ENCODE measurements around the gene KCNK1.
"Not testable (repeated sequence)": the region's sequence is repeated elsewhere in the genome, so short reads cannot be mapped to it uniquely, and the experiment has no call there.

KCNK1 gene

DNA sequence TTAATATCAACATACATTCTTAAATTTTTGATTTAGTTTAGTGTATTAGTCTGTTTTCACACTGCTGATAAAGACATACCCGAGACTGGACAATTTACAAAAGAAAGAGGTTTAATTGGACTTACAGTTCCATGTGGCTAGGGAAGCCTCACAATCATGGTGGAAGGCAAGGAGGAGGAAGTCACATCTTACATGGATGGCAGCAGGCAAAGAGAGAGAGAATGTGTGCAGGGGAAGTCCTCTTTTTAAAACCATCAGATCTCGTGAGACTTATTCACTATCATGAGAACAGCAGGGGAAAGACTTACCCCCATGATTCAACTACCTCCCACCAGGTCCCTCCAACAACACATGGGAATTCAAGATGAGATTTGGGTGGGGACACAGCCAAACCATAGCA, 56.5 kb downstream of the KCNK1 start:
- not testable (repeated sequence) for DNase-seq

DNA sequence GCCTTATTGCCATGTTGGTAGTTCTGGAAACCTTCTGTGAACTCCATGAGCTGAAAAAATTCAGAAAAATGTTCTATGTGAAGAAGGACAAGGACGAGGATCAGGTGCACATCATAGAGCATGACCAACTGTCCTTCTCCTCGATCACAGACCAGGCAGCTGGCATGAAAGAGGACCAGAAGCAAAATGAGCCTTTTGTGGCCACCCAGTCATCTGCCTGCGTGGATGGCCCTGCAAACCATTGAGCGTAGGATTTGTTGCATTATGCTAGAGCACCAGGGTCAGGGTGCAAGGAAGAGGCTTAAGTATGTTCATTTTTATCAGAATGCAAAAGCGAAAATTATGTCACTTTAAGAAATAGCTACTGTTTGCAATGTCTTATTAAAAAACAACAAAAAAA, 57.4 kb downstream of the KCNK1 start:
- no peak for DNase-seq

DNA sequence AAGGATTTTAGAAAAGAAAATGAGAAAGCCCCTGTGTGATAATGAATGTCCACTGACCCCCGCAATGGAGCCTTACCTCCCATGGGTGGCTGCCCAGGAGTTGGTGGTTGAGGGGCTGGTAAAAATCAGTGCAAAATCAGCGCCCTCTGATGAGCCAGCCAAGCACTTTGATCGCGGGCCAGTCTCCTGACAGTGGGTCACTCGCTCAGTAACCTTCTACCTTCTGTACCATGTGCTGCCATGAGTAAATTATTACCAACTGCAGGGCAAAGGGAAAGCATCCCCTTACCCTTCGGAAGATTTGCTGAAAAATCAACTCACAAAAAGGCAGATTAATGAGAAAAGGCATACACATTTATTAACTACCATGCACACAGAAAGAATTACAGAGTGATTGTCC, 58.8 kb downstream of the KCNK1 start:
- DNase-seq = no peak

DNA sequence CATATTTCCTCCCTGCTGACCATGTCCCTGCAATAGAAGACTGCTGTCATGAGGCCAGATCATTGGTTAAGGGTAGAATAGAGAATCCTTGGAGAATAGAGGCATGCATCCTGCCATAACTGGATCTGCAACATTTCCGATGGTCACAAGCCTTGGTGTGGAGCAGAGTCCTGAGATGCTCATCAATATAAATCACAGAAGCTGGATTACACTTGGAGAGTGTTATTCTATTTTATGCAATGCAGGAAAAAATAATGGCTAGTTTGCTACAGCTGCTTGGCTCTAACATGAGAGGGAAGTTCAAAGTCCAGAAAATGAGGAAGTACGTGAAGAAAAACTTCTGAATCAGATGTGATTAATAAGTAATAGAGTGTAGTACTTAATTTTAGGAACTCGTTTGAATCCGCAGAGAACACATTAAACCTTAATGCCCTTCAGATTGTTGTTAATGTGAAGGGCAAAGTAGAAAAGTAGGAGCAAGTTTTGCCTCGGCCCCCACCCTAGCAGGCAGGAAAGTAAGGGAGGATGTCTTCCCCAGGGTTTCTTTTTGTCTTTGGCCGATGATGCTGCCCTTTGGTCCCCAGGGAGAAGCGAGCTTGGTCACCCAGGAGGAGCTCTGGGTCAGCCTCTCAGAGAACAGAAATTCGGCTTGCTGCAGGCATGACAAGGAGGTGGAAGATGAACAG, 59.5 kb downstream of the KCNK1 start:
- no peak for DNase-seq

DNA sequence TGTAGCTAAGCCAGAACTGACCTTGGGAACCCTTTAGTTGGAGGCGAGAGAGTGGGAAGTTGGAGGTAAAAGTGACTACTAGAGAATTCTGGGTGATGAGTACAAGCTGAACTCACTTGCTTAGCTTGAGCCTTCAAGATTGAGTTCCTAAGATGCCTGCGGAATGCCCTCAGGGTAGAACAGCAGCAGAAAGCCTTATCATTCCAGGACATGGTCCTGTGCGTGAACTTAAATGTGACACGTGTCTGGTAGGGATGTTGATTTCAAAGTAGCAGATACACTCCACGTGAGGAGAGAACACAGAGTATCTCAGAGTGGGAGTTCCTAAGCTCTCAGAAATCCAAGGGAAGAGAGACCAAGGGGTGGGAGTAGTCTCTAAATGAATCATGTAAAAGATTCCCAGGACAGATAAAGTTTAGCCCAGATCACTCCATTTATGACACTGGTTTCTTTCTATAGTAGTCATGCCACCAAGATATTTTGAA, 60.1 kb downstream of the KCNK1 start:
- DNase-seq = no peak

DNA sequence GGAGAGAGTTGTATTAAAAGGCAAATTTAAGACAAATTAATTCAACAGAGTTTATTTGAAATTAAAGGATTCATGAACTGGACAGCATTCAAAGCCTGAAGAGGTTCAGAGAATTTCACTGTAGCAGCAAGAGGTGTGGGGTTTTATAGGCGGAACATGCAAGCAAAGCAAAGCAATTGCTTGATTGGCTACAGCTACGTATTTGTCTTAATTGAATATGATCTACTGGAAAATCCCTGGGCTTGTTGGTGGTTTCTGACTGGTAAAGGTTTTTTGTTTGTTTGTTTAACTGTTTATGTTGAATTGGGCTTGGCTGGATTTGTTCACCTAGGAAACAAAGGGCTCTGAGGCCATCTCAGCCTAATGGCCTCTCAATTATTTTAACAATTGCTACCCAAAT, 61.5 kb downstream of the KCNK1 start:
- no peak for DNase-seq

DNA sequence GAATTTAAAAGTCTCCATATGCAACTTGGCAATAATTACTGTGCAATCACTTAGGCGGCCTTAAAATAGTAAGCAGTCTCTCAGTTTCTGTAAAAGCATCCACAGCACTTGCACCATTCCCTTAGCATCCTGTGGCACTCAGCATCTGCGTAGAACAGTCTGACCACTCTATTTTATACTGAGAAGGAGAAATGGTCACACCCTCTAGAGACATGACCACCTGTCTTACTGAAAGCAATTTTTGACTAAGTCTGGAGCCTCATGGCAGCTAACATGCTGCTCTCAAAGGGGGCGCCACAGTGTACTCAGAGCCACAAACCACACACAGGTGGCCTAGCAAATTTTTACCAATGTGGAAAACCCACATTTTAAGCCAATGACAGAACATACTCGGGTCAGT, 62.0 kb downstream of the KCNK1 start:
- no peak for DNase-seq

DNA sequence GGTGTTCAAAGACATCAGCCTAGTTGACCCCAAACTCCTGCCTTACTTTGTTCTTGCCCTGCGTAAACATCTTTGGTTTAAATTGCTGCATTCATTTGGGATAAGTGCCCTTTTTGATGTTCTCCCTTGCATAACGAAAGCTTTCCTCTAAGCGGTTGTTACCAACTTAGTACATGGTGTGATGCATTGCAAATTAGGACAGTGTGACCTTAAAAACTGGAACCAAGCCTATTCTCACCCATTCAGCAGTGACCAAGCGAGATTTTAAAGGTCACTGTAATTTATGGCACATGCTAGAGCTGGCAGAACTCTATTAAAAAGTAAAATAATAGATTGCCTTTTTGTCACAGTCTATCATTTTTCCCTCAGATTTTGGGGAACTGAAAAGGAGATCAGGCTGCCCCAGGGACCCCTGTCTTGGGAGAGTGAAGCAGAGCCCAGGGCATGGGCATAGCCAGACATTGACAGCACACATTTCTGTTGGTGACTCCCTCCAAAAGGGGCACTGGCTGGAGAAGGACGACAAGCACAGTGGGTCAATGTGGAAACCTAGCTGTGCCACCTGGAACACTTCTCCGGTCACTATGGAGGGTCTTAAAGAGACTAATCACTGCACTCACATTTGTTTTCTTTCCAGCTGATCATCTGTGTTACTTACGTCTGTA, 63.9 kb downstream of the KCNK1 start:
- no peak for DNase-seq

DNA sequence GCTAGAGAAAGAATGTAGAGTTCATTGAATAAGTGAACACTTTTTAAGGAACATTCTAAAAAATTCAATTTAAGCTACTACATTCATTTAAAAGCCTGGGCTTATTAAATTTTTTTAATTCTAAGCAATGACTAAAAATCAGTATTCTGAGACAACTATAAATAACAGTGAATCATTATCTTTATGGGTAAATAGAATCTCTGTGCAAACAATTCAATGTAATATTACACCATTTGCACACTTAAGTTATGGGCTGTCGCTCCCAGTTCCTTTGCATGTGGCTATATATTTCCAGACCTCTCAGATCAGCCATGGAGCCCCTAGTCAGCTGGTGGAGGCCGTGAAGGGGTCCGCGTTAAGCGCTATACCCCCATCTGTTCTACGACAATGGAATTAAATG, 65.1 kb downstream of the KCNK1 start:
- DNase-seq = no peak

DNA sequence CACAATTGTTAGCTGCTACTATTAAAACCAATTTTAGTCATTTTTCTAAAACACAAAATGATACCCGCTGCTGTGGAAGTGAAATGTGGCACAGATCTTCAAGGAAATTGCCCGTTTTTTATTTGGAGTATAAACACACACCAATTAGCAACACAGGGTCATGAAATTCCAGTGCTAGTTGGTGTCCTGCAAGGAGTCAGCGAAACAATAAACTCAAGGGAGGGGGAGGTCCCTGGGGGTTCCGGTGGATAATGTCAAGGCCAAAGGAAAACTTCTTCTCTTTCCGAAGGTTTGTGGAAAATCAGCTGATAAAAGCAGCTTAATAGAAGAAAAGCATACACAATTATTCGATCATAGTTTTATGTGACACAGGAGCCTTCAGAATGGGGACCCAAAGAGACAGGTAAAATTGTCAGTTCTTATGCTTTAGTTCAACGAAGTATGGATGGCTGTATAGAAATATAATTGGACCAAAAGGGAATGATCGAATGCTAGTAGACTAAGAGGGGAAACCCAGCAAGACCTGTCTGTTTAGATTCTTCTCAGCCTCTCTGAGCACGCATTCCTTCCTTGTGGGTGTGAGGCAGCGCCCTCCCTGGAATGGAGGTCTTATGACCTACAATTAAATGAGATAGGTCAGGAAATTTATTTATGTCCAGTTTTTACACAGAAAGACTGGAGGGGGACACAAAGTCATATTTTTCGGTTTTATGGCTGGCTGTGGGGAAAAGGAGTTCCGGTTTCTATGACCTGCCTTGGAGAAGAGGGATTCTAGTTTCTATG, 65.9 kb downstream of the KCNK1 start:
- DNase-seq = no peak

DNA sequence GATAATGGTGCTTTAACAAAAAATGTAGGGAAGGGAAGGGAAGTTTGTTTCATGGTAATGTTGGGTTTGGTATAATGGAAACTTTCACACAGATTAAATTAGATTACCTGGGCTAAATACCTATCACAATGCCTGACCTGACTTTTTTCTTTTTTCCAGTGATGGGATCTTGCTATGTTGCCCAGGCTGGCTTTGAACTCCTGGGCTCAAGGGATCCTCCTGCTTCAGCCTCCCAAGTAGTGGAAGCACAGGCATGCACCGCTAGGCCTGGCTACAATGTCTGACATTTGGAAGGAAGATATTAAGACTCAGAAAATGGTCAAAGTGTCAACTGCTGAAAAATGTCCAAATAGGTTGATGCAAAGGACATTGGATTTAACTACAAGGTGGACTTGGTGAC, 67.4 kb downstream of the KCNK1 start:
- DNase-seq = no peak

DNA sequence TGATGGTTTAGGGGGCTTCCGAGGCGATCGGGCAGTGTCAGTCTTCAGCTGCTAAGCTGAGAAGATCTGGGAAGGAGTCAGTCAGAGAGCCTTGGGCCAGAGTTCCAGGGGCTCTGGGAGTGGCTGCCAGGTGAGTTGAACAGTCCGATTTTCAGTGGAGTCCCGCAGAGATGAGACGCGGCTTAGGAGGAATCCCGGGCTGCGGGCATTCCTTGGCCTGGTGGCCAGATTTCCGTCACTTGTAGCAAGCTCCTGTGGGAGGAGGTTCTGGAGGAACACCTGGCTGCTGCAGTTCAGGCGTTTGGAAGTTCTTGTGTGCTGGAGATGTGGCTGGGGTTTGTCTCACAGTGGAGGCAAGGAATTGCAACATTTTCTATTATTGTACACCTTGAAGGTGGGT, 72.7 kb downstream of the KCNK1 start:
- not testable (repeated sequence) for DNase-seq

DNA sequence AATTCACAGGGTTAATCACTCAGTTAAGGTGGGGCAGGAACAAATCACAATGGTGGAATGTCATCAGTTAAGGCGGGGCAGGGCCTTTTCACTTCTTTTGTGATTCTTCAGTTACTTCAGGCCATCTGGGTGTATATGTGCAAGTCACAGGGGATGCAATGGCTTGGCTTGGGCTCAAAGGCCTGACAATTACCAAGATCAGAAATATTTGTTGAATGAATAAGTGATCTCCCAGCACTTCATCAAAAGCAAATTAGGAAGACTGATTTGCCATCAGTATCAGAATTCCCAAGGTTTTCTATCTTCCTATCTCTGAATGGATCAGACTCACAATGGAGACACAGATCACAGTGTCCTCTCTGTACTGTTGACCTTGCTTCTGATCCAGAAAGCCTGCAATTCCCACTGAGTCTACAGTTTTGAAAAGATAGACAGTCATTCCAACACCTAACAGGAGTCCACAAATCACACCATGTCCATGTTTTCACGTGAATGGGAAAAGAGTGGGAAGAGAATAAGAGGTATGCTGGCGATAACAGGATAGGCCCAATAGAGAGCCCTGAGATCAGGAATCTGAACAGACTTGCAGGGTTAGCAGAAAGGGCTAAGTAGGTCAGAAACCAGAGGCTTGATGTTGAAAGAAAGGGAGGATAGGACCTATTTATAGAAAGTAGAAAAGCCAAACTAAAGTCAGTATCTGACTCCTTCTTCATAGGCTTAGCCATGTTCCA, 75.3 kb downstream of the KCNK1 start:
- no peak for DNase-seq

DNA sequence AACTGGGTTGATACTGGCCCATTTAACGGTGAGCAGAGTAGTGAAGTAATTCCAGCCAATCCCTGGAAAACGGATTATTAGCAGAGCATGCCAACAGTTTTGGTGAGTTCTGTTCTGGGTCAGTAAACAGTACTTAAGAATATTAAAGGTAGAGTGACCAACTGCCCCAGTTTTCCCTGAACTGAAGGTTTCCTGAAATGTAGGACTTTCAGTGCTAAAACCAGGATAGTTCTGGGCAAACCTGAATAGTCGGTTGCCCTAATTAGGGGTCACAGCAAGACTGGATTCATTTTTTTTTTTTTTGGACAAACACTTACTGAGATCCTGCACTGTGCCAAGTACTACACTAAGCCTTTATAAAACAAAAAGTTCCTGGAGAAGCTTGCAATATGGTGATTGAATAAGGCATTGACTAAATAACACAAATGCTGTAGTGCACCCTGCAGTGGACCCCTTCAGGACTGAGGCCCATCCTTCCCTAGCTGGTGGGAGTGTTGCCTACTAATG, 75.9 kb downstream of the KCNK1 start:
- DNase-seq = no peak

DNA sequence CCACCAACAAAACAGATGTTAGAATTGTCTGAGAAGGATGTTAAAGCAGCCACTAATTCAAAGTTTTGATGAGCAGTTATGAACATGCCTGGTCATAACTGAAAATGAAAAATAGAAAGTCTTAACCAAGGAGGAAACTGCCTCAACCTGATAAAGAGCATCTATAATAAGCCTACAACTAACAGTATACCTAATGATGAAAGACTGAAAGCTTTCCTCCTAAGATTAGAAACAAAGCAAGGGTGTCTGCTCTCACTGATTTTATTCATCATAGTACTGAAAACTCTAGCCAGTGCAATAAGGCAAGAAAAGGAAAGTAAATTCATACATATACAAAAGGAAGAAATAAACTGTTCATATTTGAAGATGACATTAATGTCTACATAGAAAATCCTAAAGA, 82.0 kb downstream of the KCNK1 start:
- no peak for DNase-seq

DNA sequence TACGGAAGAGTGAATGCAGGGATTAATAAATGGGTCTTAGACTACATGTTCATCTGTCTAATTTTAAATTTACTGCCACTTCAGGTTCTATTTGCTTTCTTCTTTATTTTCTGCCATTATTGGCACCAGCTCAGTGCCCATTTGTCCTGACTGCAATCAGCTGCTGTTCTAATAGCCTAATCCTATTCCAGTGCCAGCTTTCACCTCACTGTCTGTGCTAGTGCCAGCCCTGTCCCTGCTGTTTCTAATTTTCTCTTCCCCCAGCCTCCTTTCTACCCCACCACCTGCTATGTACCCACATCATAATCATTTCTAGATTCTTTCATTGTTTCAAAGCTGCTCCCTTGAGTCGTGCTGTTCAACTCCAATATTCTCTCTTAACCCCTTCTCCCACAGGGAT, 86.4 kb downstream of the KCNK1 start:
- DNase-seq = no peak

DNA sequence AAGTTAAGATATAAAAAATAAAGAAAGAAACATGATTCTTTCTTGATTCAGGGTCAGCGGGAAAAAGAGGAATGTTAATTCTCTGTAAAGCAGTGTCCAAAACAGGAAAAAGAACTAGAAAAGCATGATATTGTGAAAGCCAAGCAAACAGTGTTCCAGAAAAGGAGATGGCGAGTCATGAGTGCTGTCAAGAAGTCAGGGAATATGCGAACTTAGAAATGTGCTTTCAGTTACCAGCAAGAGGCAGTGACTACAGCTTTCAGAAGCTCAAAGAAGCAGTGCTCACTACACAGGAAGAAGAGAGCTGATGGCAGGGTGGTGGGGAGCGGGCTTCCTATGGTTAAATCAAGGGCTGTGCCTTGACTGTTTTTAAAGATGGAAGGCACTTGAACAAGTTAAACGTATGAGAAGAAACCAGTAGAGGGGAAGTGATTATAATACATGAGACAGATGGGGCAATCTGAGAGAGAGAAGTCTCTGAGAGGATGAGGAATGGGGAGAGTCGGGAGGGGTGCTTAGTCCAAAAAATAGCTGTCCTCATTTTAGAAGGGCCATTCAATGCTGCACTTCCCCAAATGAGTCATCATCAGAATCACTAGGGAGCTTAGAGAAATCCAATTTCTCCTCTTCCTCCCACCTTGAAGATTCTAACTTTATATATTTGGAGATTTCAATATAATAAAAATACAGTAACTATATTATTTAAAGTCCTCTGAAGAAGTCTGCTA, 90.4 kb downstream of the KCNK1 start:
- DNase-seq = peak; percentile 32

DNA sequence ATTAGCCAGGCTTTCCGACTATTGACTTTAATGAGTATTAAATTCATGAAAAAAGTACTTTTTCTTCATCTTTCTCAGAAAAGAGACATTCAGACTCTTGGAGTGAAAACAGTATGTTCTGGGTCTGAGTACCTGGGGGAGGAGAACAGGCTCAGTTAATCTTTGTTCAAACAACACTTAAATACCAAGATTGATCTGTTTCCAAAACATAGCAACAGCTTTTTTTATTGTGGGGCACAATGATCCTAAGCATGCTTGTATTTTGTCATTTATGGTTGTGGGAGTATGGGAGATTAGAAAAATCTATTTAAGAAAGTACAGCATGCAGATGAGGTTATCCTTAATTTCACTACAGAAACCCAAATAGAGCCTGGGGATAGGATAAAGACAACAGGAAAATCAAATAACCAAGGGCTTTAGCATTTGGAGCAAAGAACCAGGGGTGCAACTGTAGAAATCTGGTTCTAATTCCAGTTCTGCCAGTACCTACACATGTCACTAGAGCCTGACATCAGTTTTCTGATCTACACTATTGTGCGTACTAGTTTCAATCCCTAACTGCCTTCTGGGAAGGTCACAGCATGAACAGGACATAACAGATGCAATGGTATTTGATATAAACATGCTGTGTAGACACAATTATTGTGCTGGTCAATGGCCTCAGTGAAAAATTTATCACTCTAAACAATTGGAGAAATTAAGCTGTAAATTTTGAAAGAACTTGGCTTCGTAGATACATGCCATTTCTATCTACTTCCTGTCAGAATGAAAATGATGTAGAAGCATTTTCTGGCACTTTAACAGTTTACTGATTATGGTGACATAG, 91.2 kb downstream of the KCNK1 start:
- DNase-seq = no peak

DNA sequence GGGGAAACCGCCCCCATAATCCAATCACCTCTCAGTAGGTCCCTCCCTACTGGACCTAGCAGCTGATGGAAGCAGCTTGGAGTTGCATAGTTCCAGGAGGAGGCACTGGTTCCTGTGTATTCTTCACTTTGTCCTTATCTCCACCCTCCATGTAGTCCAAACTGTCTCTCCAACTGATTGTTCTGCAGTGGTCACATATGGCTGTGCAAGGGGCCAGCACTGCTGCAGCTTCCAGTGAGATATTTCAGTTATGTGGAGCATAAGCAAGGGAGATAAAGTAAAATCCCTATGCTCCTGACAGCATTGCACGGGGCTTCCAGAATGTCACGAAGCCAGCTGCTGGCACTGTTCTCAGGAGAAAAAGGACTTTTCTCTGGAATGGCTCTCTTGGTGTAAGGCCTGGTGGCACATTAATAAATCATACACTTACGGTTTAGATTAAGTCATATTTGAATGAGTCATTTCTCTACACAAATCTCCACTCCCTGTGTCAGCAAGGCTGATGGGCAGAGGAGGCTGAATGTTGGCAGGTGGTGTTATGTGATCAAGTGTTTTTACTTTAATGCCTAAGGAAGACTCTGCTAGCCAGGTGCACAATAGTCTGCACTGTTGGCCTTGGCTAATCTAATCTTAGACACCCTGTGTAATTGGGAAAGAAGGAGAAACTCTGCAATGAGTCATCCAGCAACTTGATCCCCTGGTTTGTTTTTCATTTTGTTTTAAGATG, 93.4 kb downstream of the KCNK1 start:
- DNase-seq = peak; percentile 41

Data from fibroblast of skin of right biceps (primary cell).